Fibroblast of lung (primary cell): Measurements from ENCODE around the gene PITRM1.

Experiments
- CTCF ChIP-seq, 2 donors: IDR thresholded peaks in 1 of 2; conservative IDR thresholded peaks in 1 of 2; 1 replicate in 1 of 2; 2 replicates in 1 of 2; pipeline ENCODE4 v1.5.1; 2011 to 2012; ENCODE audit warnings: low read length in 2 of 2, control low read depth in 1 of 2, inconsistent platforms in 1 of 2, low read depth in 1 of 2, mild to moderate bottlenecking in 1 of 2
- EZH2 ChIP-seq: IDR thresholded peaks from 2 replicates; pipeline ENCODE4 v1.5.1; 2012; ENCODE audit warnings: low read length, control low read depth, mild to moderate bottlenecking; ENCODE audit errors: missing control alignments

GRCh38 chr10:3117486-3117885 is 55.1 kb downstream of the PITRM1 start:
- no peak for TF ChIP-seq CTCF (conservative IDR thresholded peaks at IDR 0.05 in 1 of 2, IDR thresholded peaks at IDR 0.05 in 1 of 2; ENCODE audit: low read depth in 1 of 2, low read length in 2 of 2)
- no peak for TF ChIP-seq EZH2
